Memory B cell (primary cell): ENCODE measurements around the gene TMEM167B.

Source experiments
- ATAC-seq: fragments of 150-1000 bp; cut with Tn5 transposase; 2 replicates; pipeline ENCODE4 v1.10.0; 2021; ENCODE audit warnings: low read depth, mild to moderate bottlenecking, moderate library complexity
- DNase-seq, 2 donors: peaks; one replicate each; pipeline ENCODE4 v3.0.0; 2022; ENCODE audit warnings: low spot score in 2 of 2
- H3K27ac Mint-ChIP-seq: one replicate; pipeline ENCODE4 v1.8.0; 2022; ENCODE audit warnings: mild to moderate bottlenecking, moderate library complexity, mixed read lengths
- H3K27me3 Mint-ChIP-seq: one replicate; pipeline ENCODE4 v1.8.0; 2022; ENCODE audit warnings: mixed read lengths
- H3K36me3 Mint-ChIP-seq: one replicate; pipeline ENCODE4 v1.8.0; 2022; ENCODE audit warnings: mild to moderate bottlenecking, mixed read lengths
- H3K4me1 Mint-ChIP-seq: one replicate; pipeline ENCODE4 v1.8.0; 2022; ENCODE audit warnings: mixed read lengths
- H3K4me3 Mint-ChIP-seq: one replicate; pipeline ENCODE4 v1.8.0; 2022; ENCODE audit warnings: mild to moderate bottlenecking, moderate library complexity, mixed read lengths
- H3K9me3 Mint-ChIP-seq: one replicate; pipeline ENCODE4 v1.8.0; 2022; ENCODE audit warnings: mixed read lengths

The TMEM167B gene

GRCh38 chr1:109065137-109065536, 25.4 kb upstream of the TMEM167B start:
- Mint-ChIP-seq H3K9me3 (no peaks in the 10 kb centered on the region), H3K27ac (no peak overlapping the region), H3K4me3 (no peak overlapping the region), H3K27me3 (no peaks in the 10 kb centered on the region), H3K36me3 (peaks cover 13% of the 10 kb centered on the region), H3K4me1 (no peaks in the 10 kb centered on the region)
- ATAC-seq = no peak
- no peak for DNase-seq

GRCh38 chr1:109067883-109068282, 22.7 kb upstream of the TMEM167B start:
- Mint-ChIP-seq H3K27ac (no peak overlapping the region), H3K36me3 (peaks cover 19% of the 10 kb centered on the region), H3K27me3 (no peaks in the 10 kb centered on the region), H3K4me1 (peaks cover 2% of the 10 kb centered on the region), H3K4me3 (no peak overlapping the region), H3K9me3 (no peaks in the 10 kb centered on the region)
- ATAC-seq = no peak
- no peak for DNase-seq

- Mint-ChIP-seq H3K36me3 (peaks cover 21% of the 10 kb centered on the region), H3K9me3 (no peaks in the 10 kb centered on the region), H3K4me1 (peaks cover 3% of the 10 kb centered on the region), H3K27me3 (no peaks in the 10 kb centered on the region), H3K4me3 (no peak overlapping the region), H3K27ac (no peak overlapping the region)
- DNase-seq = no peak
- no peak for ATAC-seq
Observed at GRCh38 chr1:109069294-109069693, 21.3 kb upstream of the TMEM167B start.

GRCh38 chr1:109075531-109076490, 14.8 kb upstream of the TMEM167B start, which contains the start of gene TAF13:
TAF13 (minus strand) TSS chr1:109076003; CDS start chr1:109075947, 56 bp downstream.
- ATAC-seq (peak; percentile 98), DNase-seq (peak; percentile 82 to 84)
- H3K4me1 Mint-ChIP-seq = peaks cover 8% of the 10 kb centered on the region
- peak within 1 kb of the TSS; percentile 98 for H3K27ac Mint-ChIP-seq
- H3K36me3 Mint-ChIP-seq = peaks cover 5% of the 10 kb centered on the region
- H3K27me3 Mint-ChIP-seq = no peaks in the 10 kb centered on the region
- H3K4me3 Mint-ChIP-seq = peak within 1 kb of the TSS; percentile 91
- no peaks in the 10 kb centered on the region for H3K9me3 Mint-ChIP-seq

GRCh38 chr1:109078317-109078716, 12.2 kb upstream of the TMEM167B start:
- ATAC-seq (no peak), DNase-seq (no peak)
- Mint-ChIP-seq H3K27ac (no peak overlapping the region), H3K9me3 (no peaks in the 10 kb centered on the region), H3K27me3 (no peaks in the 10 kb centered on the region), H3K4me1 (peaks cover 8% of the 10 kb centered on the region), H3K36me3 (no peaks in the 10 kb centered on the region), H3K4me3 (no peak overlapping the region)

GRCh38 chr1:109079240-109079622, 11.3 kb upstream of the TMEM167B start:
- no peaks in the 10 kb centered on the region for H3K27me3 Mint-ChIP-seq
- no peak for ATAC-seq
- no peak overlapping the region for H3K4me3 Mint-ChIP-seq
- no peaks in the 10 kb centered on the region for H3K36me3 Mint-ChIP-seq
- H3K4me1 Mint-ChIP-seq = peaks cover 8% of the 10 kb centered on the region
- no peaks in the 10 kb centered on the region for H3K9me3 Mint-ChIP-seq
- H3K27ac Mint-ChIP-seq = no peak overlapping the region
- no peak for DNase-seq

- DNase-seq = no peak
- Mint-ChIP-seq H3K4me3 (no peak overlapping the region), H3K36me3 (no peaks in the 10 kb centered on the region), H3K4me1 (peaks cover 5% of the 10 kb centered on the region), H3K9me3 (no peaks in the 10 kb centered on the region), H3K27ac (no peak overlapping the region), H3K27me3 (no peaks in the 10 kb centered on the region)
- no peak for ATAC-seq
Observed at GRCh38 chr1:109080441-109081082, 10.0 kb upstream of the TMEM167B start.

- Mint-ChIP-seq H3K9me3 (no peaks in the 10 kb centered on the region), H3K36me3 (no peaks in the 10 kb centered on the region), H3K27me3 (no peaks in the 10 kb centered on the region), H3K4me3 (no peak overlapping the region), H3K27ac (no peak overlapping the region), H3K4me1 (no peaks in the 10 kb centered on the region)
- DNase-seq (no peak), ATAC-seq (no peak)
Observed at GRCh38 chr1:109083501-109083900, 7.1 kb upstream of the TMEM167B start.

GRCh38 chr1:109083923-109084322, 6.6 kb upstream of the TMEM167B start:
- Mint-ChIP-seq H3K27ac (no peak overlapping the region), H3K4me1 (no peaks in the 10 kb centered on the region), H3K9me3 (no peaks in the 10 kb centered on the region), H3K4me3 (no peak overlapping the region), H3K36me3 (no peaks in the 10 kb centered on the region), H3K27me3 (no peaks in the 10 kb centered on the region)
- ATAC-seq (no peak), DNase-seq (no peak)

GRCh38 chr1:109084563-109085517, 5.7 kb upstream of the TMEM167B start:
- no peaks in the 10 kb centered on the region for H3K9me3 Mint-ChIP-seq
- H3K27me3 Mint-ChIP-seq = no peaks in the 10 kb centered on the region
- H3K4me3 Mint-ChIP-seq = no peak overlapping the region
- DNase-seq (no peak), ATAC-seq (no peak)
- H3K4me1 Mint-ChIP-seq = peaks cover 2% of the 10 kb centered on the region
- no peak overlapping the region for H3K27ac Mint-ChIP-seq
- H3K36me3 Mint-ChIP-seq = no peaks in the 10 kb centered on the region

GRCh38 chr1:109089242-109090015, 1.1 kb upstream of the TMEM167B start:
- DNase-seq (peak in 1 of 2 donors; percentile 20), ATAC-seq (peak; percentile 30)
- no peaks in the 10 kb centered on the region for H3K9me3 Mint-ChIP-seq
- H3K4me1 Mint-ChIP-seq = peaks cover 19% of the 10 kb centered on the region
- peaks cover 6% of the 10 kb centered on the region for H3K36me3 Mint-ChIP-seq
- H3K4me3 Mint-ChIP-seq = peak overlapping the region; percentile 99
- no peaks in the 10 kb centered on the region for H3K27me3 Mint-ChIP-seq
- H3K27ac Mint-ChIP-seq = peak overlapping the region; percentile 99

GRCh38 chr1:109091078-109091838, 694 bp downstream of the TMEM167B start:
- peaks cover 6% of the 10 kb centered on the region for H3K36me3 Mint-ChIP-seq
- H3K4me1 Mint-ChIP-seq = peaks cover 19% of the 10 kb centered on the region
- no peaks in the 10 kb centered on the region for H3K27me3 Mint-ChIP-seq
- ATAC-seq = peak; percentile 9
- H3K27ac Mint-ChIP-seq = peak overlapping the region; percentile 99
- H3K4me3 Mint-ChIP-seq = peak overlapping the region; percentile 99
- DNase-seq = no peak
- H3K9me3 Mint-ChIP-seq = no peaks in the 10 kb centered on the region
